Neutrophil (primary cell): ENCODE measurements around the gene SMARCB1.

ENCODE experiments used
- H3K27ac ChIP-seq: fragments of 200-600 bp; sonication (generic); 2 replicates; pipeline ENCODE4 v1.5.1; 2016; ENCODE audit warnings: mild to moderate bottlenecking, moderate library complexity
- H3K27me3 ChIP-seq: fragments of 200-600 bp; sonication (generic); 2 replicates; pipeline ENCODE4 v1.6.0; 2016; ENCODE audit warnings: mild to moderate bottlenecking
- H3K36me3 ChIP-seq: fragments of 200-600 bp; sonication (generic); 2 replicates; pipeline ENCODE4 v1.5.1; 2017
- H3K4me1 ChIP-seq, 2 experiments: fragments of 200-600 bp in 1 of 2; sonication (generic) in 1 of 2; 1 replicate in 1 of 2; 2 replicates in 1 of 2; pipeline versions ENCODE4 v1.5.1 to v1.6.1; 2013 to 2016; ENCODE audit warnings: low read depth in 1 of 2, low read length in 1 of 2, mild to moderate bottlenecking in 1 of 2, moderate library complexity in 1 of 2; ENCODE audit not compliant: control insufficient read depth in 1 of 2, insufficient read depth in 1 of 2
- H3K4me3 ChIP-seq, 2 experiments: fragments of 200-600 bp in 1 of 2; sonication (generic) in 1 of 2; 1 replicate in 1 of 2; 2 replicates in 1 of 2; pipeline ENCODE4 v1.5.1; 2013 to 2016; ENCODE audit warnings: low read depth in 1 of 2, low read length in 1 of 2, mild to moderate bottlenecking in 1 of 2, moderate library complexity in 1 of 2
- H3K9me3 ChIP-seq: fragments of 200-600 bp; sonication (generic); 2 replicates; pipeline ENCODE4 v1.5.1; 2016
- TF ChIP-seq, protein P1 (sequence below): fragments of 200-600 bp; sonication (generic); IDR thresholded peaks from 2 replicates; pipeline ENCODE4 v1.5.1; 2016; ENCODE audit warnings: antibody characterized with exemption

SMARCB1 gene

DNA sequence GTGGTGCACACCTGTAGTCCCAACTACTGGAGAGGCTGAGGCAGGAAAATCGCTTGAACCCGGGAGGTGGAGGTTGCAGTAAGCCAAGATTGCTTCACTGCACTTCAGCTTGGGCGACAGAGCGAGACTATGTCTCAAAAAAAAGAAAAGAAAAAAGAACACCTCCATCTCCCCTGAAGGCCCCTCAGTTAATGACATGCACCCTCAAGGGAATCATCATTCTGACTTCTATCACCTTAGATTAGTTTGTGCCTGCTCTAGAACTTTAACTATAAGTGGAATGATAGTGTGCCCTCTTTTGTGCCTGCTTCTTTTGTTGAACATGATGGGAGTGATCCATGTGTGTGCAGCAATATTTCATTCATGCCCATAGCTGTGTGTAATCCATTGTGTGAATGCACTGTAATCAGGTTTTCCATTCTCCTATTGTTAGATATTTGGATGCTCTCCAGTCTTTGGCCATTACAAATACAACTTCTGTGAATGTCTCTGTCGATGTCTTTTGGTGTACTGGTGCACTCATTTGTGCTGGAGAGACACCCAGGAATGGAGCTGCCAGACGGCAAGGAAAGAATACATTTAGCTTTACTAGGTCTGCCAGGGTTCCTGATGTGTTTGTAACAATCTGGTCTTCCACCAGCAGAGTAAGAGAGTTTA lies 31.7 kb upstream of the SMARCB1 start:
- H3K9me3 ChIP-seq = no peaks in the 10 kb centered on the region
- H3K27me3 ChIP-seq = no peaks in the 10 kb centered on the region
- H3K4me1 ChIP-seq = peaks cover 11 to 12% of the 10 kb centered on the region in 2 experiments
- H3K4me3 ChIP-seq = no peak overlapping the region
- H3K27ac ChIP-seq = no peak overlapping the region
- no peaks in the 10 kb centered on the region for H3K36me3 ChIP-seq
- TF ChIP-seq, protein P1, sequence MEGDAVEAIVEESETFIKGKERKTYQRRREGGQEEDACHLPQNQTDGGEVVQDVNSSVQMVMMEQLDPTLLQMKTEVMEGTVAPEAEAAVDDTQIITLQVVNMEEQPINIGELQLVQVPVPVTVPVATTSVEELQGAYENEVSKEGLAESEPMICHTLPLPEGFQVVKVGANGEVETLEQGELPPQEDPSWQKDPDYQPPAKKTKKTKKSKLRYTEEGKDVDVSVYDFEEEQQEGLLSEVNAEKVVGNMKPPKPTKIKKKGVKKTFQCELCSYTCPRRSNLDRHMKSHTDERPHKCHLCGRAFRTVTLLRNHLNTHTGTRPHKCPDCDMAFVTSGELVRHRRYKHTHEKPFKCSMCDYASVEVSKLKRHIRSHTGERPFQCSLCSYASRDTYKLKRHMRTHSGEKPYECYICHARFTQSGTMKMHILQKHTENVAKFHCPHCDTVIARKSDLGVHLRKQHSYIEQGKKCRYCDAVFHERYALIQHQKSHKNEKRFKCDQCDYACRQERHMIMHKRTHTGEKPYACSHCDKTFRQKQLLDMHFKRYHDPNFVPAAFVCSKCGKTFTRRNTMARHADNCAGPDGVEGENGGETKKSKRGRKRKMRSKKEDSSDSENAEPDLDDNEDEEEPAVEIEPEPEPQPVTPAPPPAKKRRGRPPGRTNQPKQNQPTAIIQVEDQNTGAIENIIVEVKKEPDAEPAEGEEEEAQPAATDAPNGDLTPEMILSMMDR = no peak

DNA sequence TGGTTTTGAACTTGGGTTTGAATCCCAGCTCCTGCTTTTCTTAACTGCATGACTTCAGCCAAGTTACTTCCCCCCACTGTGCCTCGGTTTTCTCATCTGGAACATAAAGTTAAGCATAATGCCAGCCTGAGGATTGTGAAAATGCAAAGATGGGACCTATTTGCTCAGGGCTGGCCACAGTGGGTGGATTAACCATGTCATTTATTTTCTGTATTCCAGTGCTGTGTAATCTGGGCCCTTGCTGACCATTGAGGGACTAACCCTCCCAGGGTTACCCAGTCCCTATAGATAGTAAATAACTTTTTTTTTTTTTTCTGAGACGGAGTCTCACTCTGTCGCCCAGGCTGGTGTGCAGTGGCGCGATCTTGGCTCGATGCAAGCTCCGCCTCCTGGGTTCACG lies 31.1 kb upstream of the SMARCB1 start:
- peaks cover 5 to 6% of the 10 kb centered on the region in 2 experiments for H3K4me1 ChIP-seq
- H3K27me3 ChIP-seq = no peaks in the 10 kb centered on the region
- TF ChIP-seq, protein P1 = no peak
- H3K27ac ChIP-seq = no peak overlapping the region
- H3K9me3 ChIP-seq = no peaks in the 10 kb centered on the region
- H3K36me3 ChIP-seq = no peaks in the 10 kb centered on the region
- no peak overlapping the region for H3K4me3 ChIP-seq

DNA sequence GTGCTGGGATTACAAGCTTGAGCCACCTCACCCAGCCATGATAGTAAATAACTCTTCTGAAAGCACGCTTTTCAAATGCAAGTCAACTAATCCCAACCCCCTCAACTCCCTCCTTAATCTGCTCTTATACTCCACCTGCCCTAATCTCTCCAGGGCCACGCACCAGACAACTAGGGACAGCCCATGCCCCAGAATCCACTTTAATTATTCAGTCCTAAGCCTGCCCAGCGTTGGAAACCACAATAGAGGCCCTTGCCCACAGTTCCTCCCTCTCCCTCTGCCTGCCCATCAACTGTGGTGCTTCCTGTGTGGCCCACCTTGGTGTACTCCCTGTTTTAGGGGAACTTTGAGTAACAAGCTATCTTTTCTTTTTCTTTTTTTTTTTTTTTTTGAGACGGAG lies 29.9 kb upstream of the SMARCB1 start:
- Histone ChIP-seq H3K27me3 (no peaks in the 10 kb centered on the region), H3K4me3 (no peak overlapping the region), H3K36me3 (no peaks in the 10 kb centered on the region), H3K4me1 (peaks cover 0 to 4% of the 10 kb centered on the region in 2 experiments), H3K27ac (no peak overlapping the region), H3K9me3 (no peaks in the 10 kb centered on the region)
- TF ChIP-seq, protein P1 = no peak

GRCh38 chr22:23759566-23759965 lies 27.2 kb upstream of the SMARCB1 start:
- Histone ChIP-seq H3K4me3 (no peak overlapping the region), H3K36me3 (no peaks in the 10 kb centered on the region), H3K4me1 (peaks cover 18 to 21% of the 10 kb centered on the region in 2 experiments), H3K27ac (no peak overlapping the region), H3K9me3 (no peaks in the 10 kb centered on the region), H3K27me3 (no peaks in the 10 kb centered on the region)
- TF ChIP-seq, protein P1 = no peak

DNA sequence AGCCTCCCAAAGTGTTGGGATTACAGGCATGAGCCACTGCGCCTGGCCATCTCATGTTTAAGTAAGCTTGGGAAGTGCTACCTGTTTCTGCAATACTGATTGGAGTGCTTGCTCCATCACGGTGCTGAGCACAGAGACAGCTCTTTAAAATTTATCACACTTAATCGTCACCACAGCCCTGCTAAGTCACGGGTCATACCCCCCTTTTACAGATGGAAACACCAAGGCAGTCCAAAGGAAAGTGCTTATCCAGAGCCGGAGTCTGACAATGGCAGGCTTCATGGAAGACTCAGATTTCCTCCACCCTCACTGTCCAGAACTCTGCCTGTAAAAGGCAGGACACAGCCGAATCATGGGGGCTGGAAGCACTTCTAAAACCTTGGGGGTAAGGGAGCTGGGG lies 26.7 kb upstream of the SMARCB1 start:
- Histone ChIP-seq H3K27ac (no peak overlapping the region), H3K27me3 (no peaks in the 10 kb centered on the region), H3K4me3 (no peak overlapping the region), H3K9me3 (no peaks in the 10 kb centered on the region), H3K36me3 (no peaks in the 10 kb centered on the region), H3K4me1 (peaks cover 18 to 21% of the 10 kb centered on the region in 2 experiments)
- TF ChIP-seq, protein P1 = no peak
